ENCODE data around the gene SDS.

GRCh38 chr12:113371808-113372207 is 31.9 kb downstream of the SDS start:
- TF ChIP-seq POLR2AphosphoS5 (IDR thresholded peaks at IDR 0.05) (no peak), CTCF (IDR thresholded peaks at IDR 0.05) (no peak), POLR2A (IDR thresholded peaks at IDR 0.05) (no peak)

Data from sigmoid colon (tissue), 4 donors.